BLaER1 treated with 17β-estradiol and CSF1 and Interleukin-3, amounts not matched to agents 10 nM and 100 nM (cell line): ENCODE measurements around the gene RYR1.

Experiments
- H3K27ac ChIP-seq, 11 experiments: shearing (Covaris generic); formaldehyde crosslinking; 2 replicates each; pipeline ENCODE4 v1.8.1; 2022
- H3K27me3 ChIP-seq, 11 experiments: shearing (Covaris generic); formaldehyde crosslinking; 2 replicates each; pipeline ENCODE4 v1.8.1; 2022
- H3K36me3 ChIP-seq, 11 experiments: shearing (Covaris generic); formaldehyde crosslinking; 2 replicates each; pipeline ENCODE4 v1.8.1; 2022
- H3K4me1 ChIP-seq, 10 experiments: shearing (Covaris generic); formaldehyde crosslinking; 2 replicates each; pipeline ENCODE4 v1.8.1; 2022
- H3K4me2 ChIP-seq, 11 experiments: shearing (Covaris generic); formaldehyde crosslinking; 2 replicates each; pipeline ENCODE4 v1.8.1; 2022
- H3K4me3 ChIP-seq, 10 experiments: shearing (Covaris generic); formaldehyde crosslinking; 2 replicates each; pipeline ENCODE4 v1.8.1; 2022
- H3K9ac ChIP-seq, 11 experiments: shearing (Covaris generic); formaldehyde crosslinking; 2 replicates each; pipeline ENCODE4 v1.8.1; 2022
- H3K9me3 ChIP-seq, 11 experiments: shearing (Covaris generic); formaldehyde crosslinking; replicated peaks in 1 of 11; 2 replicates each; pipeline ENCODE4 v1.8.1; 2022
- H4K20me1 ChIP-seq, 11 experiments: shearing (Covaris generic); formaldehyde crosslinking; 2 replicates each; pipeline ENCODE4 v1.8.1; 2022
- Cebpa-rat ChIP-seq, 11 experiments: shearing (Covaris generic); IDR thresholded peaks; 2 replicates each; pipeline ENCODE4 v1.8.1; 2022

RYR1 gene

GRCh38 chr19:38561053-38561606, 127.6 kb downstream of the RYR1 start:
- Histone ChIP-seq H3K4me2 (no peak overlapping the region), H3K9ac (no peak overlapping the region), H4K20me1 (no peaks in the 10 kb centered on the region), H3K4me1 (peaks cover 0 to 22% (median 7%) of the 10 kb centered on the region in 10 experiments; a peak in 9 of 20 replicates), H3K9me3 (no peaks in the 10 kb centered on the region; a peak in 1 of 22 replicates), H3K27me3 (peaks cover 22 to 31% (median 27%) of the 10 kb centered on the region in 11 experiments), H3K27ac (no peak overlapping the region), H3K4me3 (no peak overlapping the region), H3K36me3 (no peaks in the 10 kb centered on the region)
- TF ChIP-seq Cebpa-rat (IDR thresholded peaks at IDR 0.05), result no peak

GRCh38 chr19:38561658-38562057, 128.2 kb downstream of the RYR1 start:
- H3K36me3 ChIP-seq, result no peaks in the 10 kb centered on the region
- H4K20me1 ChIP-seq, result no peaks in the 10 kb centered on the region
- no peak overlapping the region for H3K4me3 ChIP-seq
- no peaks in the 10 kb centered on the region; a peak in 1 of 22 replicates for H3K9me3 ChIP-seq
- H3K4me1 ChIP-seq, result peaks cover 0 to 20% (median 7%) of the 10 kb centered on the region in 10 experiments; a peak in 9 of 20 replicates
- H3K27me3 ChIP-seq, result peaks cover 22 to 36% (median 33%) of the 10 kb centered on the region in 11 experiments
- H3K9ac ChIP-seq, result no peak overlapping the region
- no peak for TF ChIP-seq Cebpa-rat (IDR thresholded peaks at IDR 0.05)
- H3K4me2 ChIP-seq, result no peak overlapping the region
- H3K27ac ChIP-seq, result no peak overlapping the region

DNA sequence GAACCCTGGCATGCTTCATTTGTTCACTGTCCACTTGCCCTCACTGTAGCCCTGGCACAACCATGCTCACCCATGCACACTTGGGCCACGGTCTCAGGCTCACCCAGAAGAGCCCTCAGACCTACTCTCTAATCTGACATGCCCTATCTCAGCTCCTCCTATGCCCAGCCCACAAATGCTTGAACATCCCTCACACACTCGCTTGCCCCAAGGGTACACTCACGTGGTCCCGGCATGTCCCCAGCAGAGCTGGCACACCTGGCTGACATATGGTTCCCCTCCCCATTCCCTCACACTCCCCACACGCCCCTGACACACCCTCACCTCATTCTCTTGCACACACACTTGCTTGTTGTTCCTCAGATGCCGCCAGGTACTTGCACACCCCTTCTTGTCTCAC, 128.6 kb downstream of the RYR1 start:
- Histone ChIP-seq H4K20me1 (no peaks in the 10 kb centered on the region), H3K27me3 (peaks cover 22 to 41% (median 37%) of the 10 kb centered on the region in 11 experiments), H3K36me3 (no peaks in the 10 kb centered on the region), H3K9me3 (no peaks in the 10 kb centered on the region; a peak in 1 of 22 replicates), H3K4me3 (no peak overlapping the region), H3K4me2 (no peak overlapping the region), H3K4me1 (peaks cover 0 to 16% (median 5%) of the 10 kb centered on the region in 10 experiments; a peak in 9 of 20 replicates), H3K9ac (no peak overlapping the region), H3K27ac (no peak overlapping the region)
- no peak for TF ChIP-seq Cebpa-rat (IDR thresholded peaks at IDR 0.05)

DNA sequence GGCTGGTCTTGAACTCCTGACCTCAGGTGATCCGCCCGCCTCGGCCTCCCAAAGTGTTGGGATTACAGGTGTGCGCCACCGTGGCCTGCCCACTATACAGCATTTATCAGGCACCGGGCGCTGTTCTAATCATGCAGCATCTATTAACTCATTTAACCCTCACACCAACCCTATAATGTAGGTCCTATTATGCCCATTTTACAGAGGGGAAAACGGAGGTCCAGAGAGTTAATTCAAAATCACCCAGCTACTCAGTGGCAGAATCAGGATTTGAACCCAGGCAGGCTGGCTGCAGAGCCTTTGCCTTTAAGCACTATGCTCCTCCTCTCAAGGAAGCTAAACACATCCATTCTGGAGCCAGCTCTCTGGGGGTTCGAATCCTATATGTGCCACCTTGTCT, 130.0 kb downstream of the RYR1 start:
- no peaks in the 10 kb centered on the region for H3K36me3 ChIP-seq
- no peaks in the 10 kb centered on the region for H4K20me1 ChIP-seq
- no peak overlapping the region for H3K4me3 ChIP-seq
- H3K4me2 ChIP-seq, result no peak overlapping the region
- TF ChIP-seq Cebpa-rat (IDR thresholded peaks at IDR 0.05), result no peak
- no peaks in the 10 kb centered on the region; a peak in 1 of 22 replicates for H3K9me3 ChIP-seq
- H3K4me1 ChIP-seq, result peaks cover 0 to 10% (median 0%) of the 10 kb centered on the region in 10 experiments; a peak in 6 of 20 replicates
- no peak overlapping the region for H3K27ac ChIP-seq
- no peak overlapping the region for H3K9ac ChIP-seq
- H3K27me3 ChIP-seq, result peaks cover 22 to 52% (median 45%) of the 10 kb centered on the region in 11 experiments

DNA sequence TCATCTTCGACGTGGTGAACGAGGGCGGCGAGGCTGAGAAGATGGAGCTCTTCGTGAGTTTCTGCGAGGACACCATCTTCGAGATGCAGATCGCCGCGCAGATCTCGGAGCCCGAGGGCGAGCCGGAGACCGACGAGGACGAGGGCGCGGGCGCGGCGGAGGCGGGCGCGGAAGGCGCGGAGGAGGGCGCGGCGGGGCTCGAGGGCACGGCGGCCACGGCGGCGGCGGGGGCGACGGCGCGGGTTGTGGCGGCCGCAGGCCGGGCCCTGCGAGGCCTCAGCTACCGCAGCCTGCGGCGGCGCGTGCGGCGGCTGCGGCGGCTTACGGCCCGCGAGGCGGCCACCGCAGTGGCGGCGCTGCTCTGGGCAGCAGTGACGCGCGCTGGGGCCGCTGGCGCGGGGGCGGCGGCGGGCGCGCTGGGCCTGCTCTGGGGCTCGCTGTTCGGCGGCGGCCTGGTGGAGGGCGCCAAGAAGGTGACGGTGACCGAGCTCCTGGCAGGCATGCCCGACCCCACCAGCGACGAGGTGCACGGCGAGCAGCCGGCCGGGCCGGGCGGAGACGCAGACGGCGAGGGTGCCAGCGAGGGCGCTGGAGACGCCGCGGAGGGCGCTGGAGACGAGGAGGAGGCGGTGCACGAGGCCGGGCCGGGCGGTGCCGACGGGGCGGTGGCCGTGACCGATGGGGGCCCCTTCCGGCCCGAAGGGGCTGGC, 131.6 kb downstream of the RYR1 start:
- no peak overlapping the region for H3K27ac ChIP-seq

DNA sequence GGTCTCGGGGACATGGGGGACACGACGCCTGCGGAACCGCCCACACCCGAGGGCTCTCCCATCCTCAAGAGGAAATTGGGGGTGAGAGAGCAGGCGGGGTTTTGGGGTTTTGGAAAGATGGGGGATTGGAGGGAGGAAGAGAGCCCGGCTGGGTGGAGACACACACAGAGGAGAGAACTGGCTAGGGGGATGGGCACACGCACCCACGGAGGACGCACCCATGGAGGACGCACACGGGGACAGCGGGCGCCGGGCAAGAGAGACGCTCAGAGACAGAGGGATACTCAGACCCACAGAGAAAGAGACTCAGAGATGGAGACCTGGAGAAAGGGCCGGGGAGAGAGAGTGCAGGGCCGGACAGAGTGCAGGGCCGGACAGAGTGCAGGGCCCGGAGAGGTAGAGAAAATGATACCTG, 132.2 kb downstream of the RYR1 start:
- Histone ChIP-seq H3K9ac (no peak overlapping the region), H3K36me3 (no peaks in the 10 kb centered on the region)

More for the DNA sequence above, 131.6 kb downstream of the RYR1 start:
- Histone ChIP-seq H3K36me3 (no peaks in the 10 kb centered on the region), H3K4me2 (peak overlapping the region; percentile 24 to 73 (median 53); a peak in 20 of 22 replicates), H3K9ac (no peak overlapping the region), H3K27me3 (peaks cover 22 to 52% (median 45%) of the 10 kb centered on the region in 11 experiments), H3K4me3 (peak overlapping the region in 6 of 10 experiments; percentile 14 to 52 (median 23); a peak in 8 of 20 replicates), H3K9me3 (no peaks in the 10 kb centered on the region), H3K4me1 (peaks cover 0 to 10% (median 0%) of the 10 kb centered on the region in 10 experiments; a peak in 6 of 20 replicates), H4K20me1 (no peaks in the 10 kb centered on the region)
- no peak for TF ChIP-seq Cebpa-rat (IDR thresholded peaks at IDR 0.05)

DNA sequence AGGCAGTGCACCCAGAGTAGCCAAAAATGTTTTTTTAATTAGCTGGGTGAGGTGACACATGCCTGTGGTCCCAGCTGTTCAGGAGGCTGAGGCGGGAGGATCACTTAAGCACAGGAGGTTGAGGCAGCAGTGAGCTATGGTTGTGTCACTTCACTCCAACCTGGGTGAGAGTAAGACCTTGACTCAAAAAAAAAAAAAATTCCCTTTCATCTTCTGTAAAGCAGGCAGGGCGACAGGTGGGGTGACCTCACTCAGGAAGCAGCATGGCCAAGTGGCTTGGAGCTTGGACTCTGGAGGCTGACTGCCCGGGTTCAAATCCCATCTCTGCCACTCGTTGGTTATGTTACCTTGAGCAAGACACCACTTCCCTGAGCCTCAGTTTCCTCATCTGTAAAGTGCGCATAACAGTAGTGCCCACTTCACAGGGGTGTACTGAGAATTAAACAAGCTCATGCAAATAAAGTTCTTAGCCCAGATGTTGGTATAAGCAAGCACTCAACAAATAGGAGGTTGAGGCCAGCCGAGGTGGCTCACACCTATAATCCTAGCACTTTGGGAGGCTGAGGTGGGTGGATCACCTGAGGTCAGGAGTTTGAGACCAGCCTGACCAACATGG, 136.0 kb downstream of the RYR1 start:
- Histone ChIP-seq H3K36me3 (no peaks in the 10 kb centered on the region), H3K27ac (no peak overlapping the region), H3K4me1 (peaks cover 0 to 10% (median 0%) of the 10 kb centered on the region in 10 experiments; a peak in 5 of 20 replicates), H3K9me3 (no peaks in the 10 kb centered on the region), H3K9ac (no peak overlapping the region), H4K20me1 (no peaks in the 10 kb centered on the region), H3K4me2 (no peak overlapping the region), H3K4me3 (no peak overlapping the region), H3K27me3 (peaks cover 16 to 38% (median 33%) of the 10 kb centered on the region in 11 experiments)
- TF ChIP-seq Cebpa-rat (IDR thresholded peaks at IDR 0.05), result no peak

More for the DNA sequence above, 132.2 kb downstream of the RYR1 start:
- H3K9me3 ChIP-seq, result no peaks in the 10 kb centered on the region
- H4K20me1 ChIP-seq, result no peaks in the 10 kb centered on the region
- no peak overlapping the region for H3K27ac ChIP-seq
- no peak for TF ChIP-seq Cebpa-rat (IDR thresholded peaks at IDR 0.05)
- peak overlapping the region; percentile 24 to 73 (median 53); a peak in 17 of 22 replicates for H3K4me2 ChIP-seq
- H3K27me3 ChIP-seq, result peaks cover 22 to 52% (median 45%) of the 10 kb centered on the region in 11 experiments
- H3K4me1 ChIP-seq, result peaks cover 0 to 10% (median 0%) of the 10 kb centered on the region in 10 experiments; a peak in 6 of 20 replicates
- peak overlapping the region in 5 of 10 experiments; percentile 16 to 52 (median 26); a peak in 5 of 20 replicates for H3K4me3 ChIP-seq

DNA sequence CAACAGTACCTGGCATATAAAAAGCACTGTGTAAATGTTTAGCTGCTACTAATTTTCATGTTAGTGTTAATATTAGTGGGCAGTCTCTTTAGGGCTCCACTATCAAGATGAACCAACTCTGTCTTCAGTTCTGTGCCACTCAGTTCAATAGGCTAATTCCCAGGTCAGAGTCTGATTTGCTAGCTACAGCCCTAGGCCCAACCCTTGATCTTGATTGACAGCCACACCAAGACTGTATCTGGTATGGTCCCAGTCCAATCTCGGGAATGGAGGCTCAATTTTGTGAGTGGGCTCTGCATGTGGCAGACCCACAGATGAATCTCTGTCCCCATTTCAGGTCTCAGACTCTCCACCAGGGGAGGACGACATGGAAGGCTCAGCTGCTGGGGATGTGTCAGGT, 138.2 kb downstream of the RYR1 start:
- Histone ChIP-seq H3K9ac (no peak overlapping the region), H3K36me3 (no peaks in the 10 kb centered on the region), H3K9me3 (no peaks in the 10 kb centered on the region), H3K4me3 (no peak overlapping the region), H4K20me1 (no peaks in the 10 kb centered on the region), H3K27me3 (peaks cover 0 to 16% (median 11%) of the 10 kb centered on the region in 11 experiments; a peak in 18 of 22 replicates), H3K27ac (no peak overlapping the region), H3K4me1 (no peaks in the 10 kb centered on the region), H3K4me2 (no peak overlapping the region)
- no peak for TF ChIP-seq Cebpa-rat (IDR thresholded peaks at IDR 0.05)

- Histone ChIP-seq H3K4me2 (no peak overlapping the region), H3K4me1 (0 out of 20 replicates have a peak, but pooled peaks cover 0 to 5% (median 0%) of the 10 kb centered on the region in 10 experiments), H3K36me3 (no peaks in the 10 kb centered on the region), H3K9ac (no peak overlapping the region), H3K4me3 (no peak overlapping the region), H3K27ac (no peak overlapping the region), H3K27me3 (no peaks in the 10 kb centered on the region), H4K20me1 (no peaks in the 10 kb centered on the region), H3K9me3 (no peaks in the 10 kb centered on the region)
- no peak for TF ChIP-seq Cebpa-rat (IDR thresholded peaks at IDR 0.05)
Observed at GRCh38 chr19:38577826-38578225, 144.3 kb downstream of the RYR1 start.
